ENCODE results near the gene ARAP1.

The ARAP1 gene

DNA sequence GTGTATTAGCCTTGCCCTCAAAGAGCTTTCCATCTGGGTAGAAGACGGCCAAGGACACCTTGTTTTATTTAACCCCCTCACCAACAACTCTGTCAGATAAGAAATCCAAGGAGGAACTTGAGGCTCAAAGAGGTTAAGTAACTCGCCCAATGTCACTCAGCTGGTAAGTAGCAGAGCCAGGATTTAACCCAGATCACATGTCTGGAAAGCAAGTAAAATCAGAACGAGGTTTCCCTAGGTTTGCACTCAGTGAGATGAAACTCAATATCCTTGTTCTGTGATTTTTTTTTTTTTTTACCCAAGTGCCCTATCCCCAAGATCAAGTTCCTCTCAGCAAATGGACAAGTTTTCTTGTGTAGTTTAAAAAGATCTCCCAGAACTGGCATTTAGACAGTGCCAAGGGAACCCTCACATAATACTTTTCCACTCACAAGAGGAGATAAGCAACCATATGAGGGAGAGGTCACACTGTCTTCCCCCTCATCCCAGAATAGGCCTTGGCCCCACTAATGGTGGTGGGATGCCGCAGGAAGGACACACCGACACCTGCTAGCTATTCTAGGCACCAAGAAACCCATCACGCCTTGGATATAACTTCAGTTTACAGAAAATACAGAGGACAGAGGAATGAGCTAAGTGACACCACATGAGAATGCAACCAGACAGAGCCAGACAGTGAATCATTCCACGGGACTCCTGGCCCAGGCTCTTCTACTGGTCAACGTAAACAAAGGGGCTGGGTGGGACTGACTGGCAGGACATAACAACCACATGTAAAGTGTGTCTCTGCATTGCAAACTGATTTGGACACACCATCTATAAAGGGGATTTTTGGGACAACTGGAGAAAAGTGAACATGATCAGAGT lies 8.6 kb upstream of the ARAP1 start:
- no peaks in the 10 kb centered on the region for H3K9me3 ChIP-seq (ENCODE audit: control insufficient read depth, insufficient read depth, low read length)
- H3K4me1 ChIP-seq (ENCODE audit: control insufficient read depth, insufficient read depth, low read length) = peaks cover 3% of the 10 kb centered on the region; the same call in 1 of the 2 replicates
- DNase-seq (ENCODE audit: low read depth, low spot score) = no peak
- H3K4me3 ChIP-seq (ENCODE audit: low read length) = no peak overlapping the region
- no peaks in the 10 kb centered on the region for H3K27me3 ChIP-seq (ENCODE audit: control insufficient read depth, insufficient read depth, low read length)
- H3K36me3 ChIP-seq (ENCODE audit: control insufficient read depth, insufficient read depth, low read length) = no peaks in the 10 kb centered on the region
- no CpG with 5 or more reads among the region's 8 CpGs for WGBS (ENCODE audit: insufficient coverage, insufficient read length)
- no peak overlapping the region for H3K27ac ChIP-seq (ENCODE audit: low read length)

DNA sequence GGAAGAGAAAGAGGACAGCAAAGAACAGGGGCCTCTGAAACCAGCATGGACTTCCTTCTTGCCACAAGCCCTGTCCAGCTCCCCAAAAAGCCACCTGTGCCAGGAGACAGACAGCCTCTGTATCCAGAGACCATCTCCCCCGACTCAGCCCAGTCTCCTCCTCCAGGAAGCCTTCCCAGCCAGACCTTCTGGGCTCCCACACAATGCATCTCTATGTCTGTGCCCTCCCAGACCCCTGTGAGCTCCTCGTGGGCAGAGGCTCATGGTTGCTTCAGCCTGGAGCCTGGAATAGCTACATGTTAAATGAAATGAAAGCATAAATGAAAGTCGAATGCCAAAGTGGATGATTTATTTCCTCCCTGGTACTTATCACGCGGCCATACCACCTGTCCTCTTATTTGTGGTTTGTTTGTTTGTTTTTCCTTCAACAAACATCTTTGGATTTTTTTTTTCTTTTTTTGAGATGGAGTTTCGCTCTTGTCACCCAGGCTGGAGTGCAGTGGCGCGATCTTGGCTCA lies 7.3 kb upstream of the ARAP1 start:
- DNase-seq (ENCODE audit: low read depth, low spot score) = no peak
- no peak overlapping the region for H3K27ac ChIP-seq (ENCODE audit: low read length)

GRCh38 chr11:72758690-72759389 lies 6.6 kb upstream of the ARAP1 start:
- Histone ChIP-seq H3K36me3 (ENCODE audit: control insufficient read depth, insufficient read depth, low read length) (no peaks in the 10 kb centered on the region), H3K4me3 (ENCODE audit: low read length) (no peak overlapping the region), H3K4me1 (ENCODE audit: control insufficient read depth, insufficient read depth, low read length) (no peaks in the 10 kb centered on the region), H3K27me3 (ENCODE audit: control insufficient read depth, insufficient read depth, low read length) (no peaks in the 10 kb centered on the region), H3K9me3 (ENCODE audit: control insufficient read depth, insufficient read depth, low read length) (no peaks in the 10 kb centered on the region), H3K27ac (ENCODE audit: low read length) (no peak overlapping the region)
- DNase-seq (ENCODE audit: low read depth, low spot score) = no peak
- WGBS (ENCODE audit: insufficient coverage, insufficient read length) = no CpG with 5 or more reads among the region's 17 CpGs

More for the DNA sequence above, 7.3 kb upstream of the ARAP1 start:
- Histone ChIP-seq H3K4me1 (ENCODE audit: control insufficient read depth, insufficient read depth, low read length) (0 out of 2 replicates have a peak, but pooled peaks cover 1% of the 10 kb centered on the region), H3K9me3 (ENCODE audit: control insufficient read depth, insufficient read depth, low read length) (no peaks in the 10 kb centered on the region), H3K36me3 (ENCODE audit: control insufficient read depth, insufficient read depth, low read length) (no peaks in the 10 kb centered on the region), H3K4me3 (ENCODE audit: low read length) (no peak overlapping the region), H3K27me3 (ENCODE audit: control insufficient read depth, insufficient read depth, low read length) (no peaks in the 10 kb centered on the region)
- no CpG with 5 or more reads among the region's 8 CpGs for WGBS (ENCODE audit: insufficient coverage, insufficient read length)

GRCh38 chr11:72758304-72758689 lies 6.1 kb upstream of the ARAP1 start:
- Histone ChIP-seq H3K9me3 (ENCODE audit: control insufficient read depth, insufficient read depth, low read length) (no peaks in the 10 kb centered on the region), H3K36me3 (ENCODE audit: control insufficient read depth, insufficient read depth, low read length) (no peaks in the 10 kb centered on the region), H3K4me3 (ENCODE audit: low read length) (no peak overlapping the region), H3K27me3 (ENCODE audit: control insufficient read depth, insufficient read depth, low read length) (no peaks in the 10 kb centered on the region), H3K27ac (ENCODE audit: low read length) (no peak overlapping the region), H3K4me1 (ENCODE audit: control insufficient read depth, insufficient read depth, low read length) (no peaks in the 10 kb centered on the region)
- no CpG with 5 or more reads among the region's 7 CpGs for WGBS (ENCODE audit: insufficient coverage, insufficient read length)
- DNase-seq (ENCODE audit: low read depth, low spot score) = no peak

DNA sequence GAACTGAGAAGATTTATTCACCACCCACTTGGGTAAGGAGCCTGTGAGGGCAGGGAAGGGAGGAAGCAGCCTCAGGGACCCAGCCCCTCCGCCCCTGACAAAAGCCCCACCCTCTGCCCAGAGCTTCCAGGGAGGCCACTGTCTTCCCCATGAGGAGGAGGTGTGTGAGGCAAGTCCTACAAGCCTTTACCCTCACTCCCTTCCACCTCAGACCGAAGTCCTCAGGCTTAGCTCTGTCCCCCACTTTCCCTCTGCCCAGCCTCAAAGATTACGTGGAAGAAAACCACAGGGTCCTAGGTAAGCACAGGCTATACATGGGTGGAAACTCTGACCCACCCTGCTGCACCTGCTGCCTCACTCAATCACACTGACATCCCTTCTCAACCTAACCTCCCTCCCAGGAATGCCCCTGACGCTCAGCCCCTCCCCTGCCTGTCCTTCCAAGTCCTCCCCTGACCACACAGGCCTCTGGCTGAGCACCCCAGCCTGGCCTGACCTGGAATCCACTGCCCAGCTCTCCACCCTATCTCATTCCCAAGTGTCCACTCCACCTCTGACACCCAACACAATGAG lies 3.6 kb upstream of the ARAP1 start:
- H3K36me3 ChIP-seq (ENCODE audit: control insufficient read depth, insufficient read depth, low read length) = no peaks in the 10 kb centered on the region
- no peaks in the 10 kb centered on the region for H3K27me3 ChIP-seq (ENCODE audit: control insufficient read depth, insufficient read depth, low read length)
- H3K27ac ChIP-seq (ENCODE audit: low read length) = no peak overlapping the region
- no peak for DNase-seq (ENCODE audit: low read depth, low spot score)
- no CpG with 5 or more reads among the region's 4 CpGs for WGBS (ENCODE audit: insufficient coverage, insufficient read length)
- H3K4me3 ChIP-seq (ENCODE audit: low read length) = no peak overlapping the region
- H3K4me1 ChIP-seq (ENCODE audit: control insufficient read depth, insufficient read depth, low read length) = peaks cover 8% of the 10 kb centered on the region
- no peaks in the 10 kb centered on the region for H3K9me3 ChIP-seq (ENCODE audit: control insufficient read depth, insufficient read depth, low read length)

DNA sequence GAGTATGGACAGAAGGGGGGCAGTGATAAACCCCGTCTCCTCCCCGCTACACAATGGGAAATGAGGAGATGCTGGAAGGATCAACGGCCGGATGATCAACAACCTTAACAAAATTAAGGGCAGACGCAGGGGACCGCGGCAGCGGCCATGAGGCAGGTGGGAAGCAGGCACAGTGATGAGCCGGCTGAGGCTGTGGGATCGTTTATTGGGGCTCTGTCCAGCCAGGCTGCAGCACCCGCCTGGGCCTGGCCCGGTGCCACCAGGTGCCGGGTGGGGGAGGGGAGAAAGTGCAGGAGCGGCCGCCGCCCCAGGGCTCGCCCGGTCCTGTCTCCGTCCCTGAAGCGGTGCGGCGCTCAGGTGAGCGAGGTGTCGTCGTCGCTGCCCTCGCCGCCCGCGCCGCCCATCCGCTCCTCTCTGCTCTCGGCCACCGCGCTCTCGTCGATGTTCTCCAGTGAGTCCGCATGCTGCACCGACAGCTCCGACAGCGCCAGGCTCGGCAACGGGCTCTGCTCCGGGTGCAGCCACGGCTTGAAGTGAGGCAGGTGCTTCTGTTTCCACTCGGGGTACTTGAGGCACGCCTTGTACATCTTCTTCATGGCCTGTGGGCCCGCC lies 2.4 kb upstream of the ARAP1 start:
- Histone ChIP-seq H3K27ac (ENCODE audit: low read length) (no peak overlapping the region), H3K4me1 (ENCODE audit: control insufficient read depth, insufficient read depth, low read length) (peaks cover 8% of the 10 kb centered on the region), H3K36me3 (ENCODE audit: control insufficient read depth, insufficient read depth, low read length) (no peaks in the 10 kb centered on the region), H3K27me3 (ENCODE audit: control insufficient read depth, insufficient read depth, low read length) (no peaks in the 10 kb centered on the region), H3K4me3 (ENCODE audit: low read length) (no peak overlapping the region), H3K9me3 (ENCODE audit: control insufficient read depth, insufficient read depth, low read length) (no peaks in the 10 kb centered on the region)
- no CpG with 5 or more reads among the region's 48 CpGs for WGBS (ENCODE audit: insufficient coverage, insufficient read length)
- no peak for DNase-seq (ENCODE audit: low read depth, low spot score)

- no peak for DNase-seq (ENCODE audit: low read depth, low spot score)
- no peak overlapping the region for H3K27ac ChIP-seq (ENCODE audit: low read length)
These were observed 1.9 kb upstream of the ARAP1 start for GRCh38 chr11:72754149-72754543.

GRCh38 chr11:72753341-72754148 lies 1.3 kb upstream of the ARAP1 start:
- no peak for DNase-seq (ENCODE audit: low read depth, low spot score)
- Histone ChIP-seq H3K4me3 (ENCODE audit: low read length) (no peak overlapping the region), H3K27ac (ENCODE audit: low read length) (no peak overlapping the region), H3K4me1 (ENCODE audit: control insufficient read depth, insufficient read depth, low read length) (peaks cover 8% of the 10 kb centered on the region), H3K27me3 (ENCODE audit: control insufficient read depth, insufficient read depth, low read length) (no peaks in the 10 kb centered on the region), H3K36me3 (ENCODE audit: control insufficient read depth, insufficient read depth, low read length) (no peaks in the 10 kb centered on the region), H3K9me3 (ENCODE audit: control insufficient read depth, insufficient read depth, low read length) (no peaks in the 10 kb centered on the region)
- WGBS (ENCODE audit: insufficient coverage, insufficient read length) = no CpG with 5 or more reads among the region's 9 CpGs

More at GRCh38 chr11:72754149-72754543, 1.9 kb upstream of the ARAP1 start:
- WGBS (ENCODE audit: insufficient coverage, insufficient read length) = no CpG with 5 or more reads among the region's 8 CpGs
- no peak overlapping the region for H3K4me3 ChIP-seq (ENCODE audit: low read length)
- no peaks in the 10 kb centered on the region for H3K27me3 ChIP-seq (ENCODE audit: control insufficient read depth, insufficient read depth, low read length)
- no peaks in the 10 kb centered on the region for H3K36me3 ChIP-seq (ENCODE audit: control insufficient read depth, insufficient read depth, low read length)
- peaks cover 8% of the 10 kb centered on the region for H3K4me1 ChIP-seq (ENCODE audit: control insufficient read depth, insufficient read depth, low read length)
- H3K9me3 ChIP-seq (ENCODE audit: control insufficient read depth, insufficient read depth, low read length) = no peaks in the 10 kb centered on the region

GRCh38 chr11:72751116-72752087 lies 806 bp downstream of the ARAP1 start:
- H3K9me3 ChIP-seq (ENCODE audit: control insufficient read depth, insufficient read depth, low read length) = no peaks in the 10 kb centered on the region
- peaks cover 9% of the 10 kb centered on the region for H3K4me1 ChIP-seq (ENCODE audit: control insufficient read depth, insufficient read depth, low read length)
- DNase-seq (ENCODE audit: low read depth, low spot score) = no peak
- WGBS (ENCODE audit: insufficient coverage, insufficient read length) = no CpG with 5 or more reads among the region's 19 CpGs
- H3K27ac ChIP-seq (ENCODE audit: low read length) = no peak overlapping the region
- H3K36me3 ChIP-seq (ENCODE audit: control insufficient read depth, insufficient read depth, low read length) = no peaks in the 10 kb centered on the region
- no peaks in the 10 kb centered on the region for H3K27me3 ChIP-seq (ENCODE audit: control insufficient read depth, insufficient read depth, low read length)
- peak overlapping the region; percentile 83 for H3K4me3 ChIP-seq (ENCODE audit: low read length)
